ENCODE data around the gene LPIN3. TPM values are rescaled to one million over a fixed set of nuclear protein-coding genes. Genes with fewer than 3 reads are reported as not detected.

LPIN3 gene
- total and polyA plus RNA-seq, 2 donors, result 1.6 to 11.0 TPM

DNA sequence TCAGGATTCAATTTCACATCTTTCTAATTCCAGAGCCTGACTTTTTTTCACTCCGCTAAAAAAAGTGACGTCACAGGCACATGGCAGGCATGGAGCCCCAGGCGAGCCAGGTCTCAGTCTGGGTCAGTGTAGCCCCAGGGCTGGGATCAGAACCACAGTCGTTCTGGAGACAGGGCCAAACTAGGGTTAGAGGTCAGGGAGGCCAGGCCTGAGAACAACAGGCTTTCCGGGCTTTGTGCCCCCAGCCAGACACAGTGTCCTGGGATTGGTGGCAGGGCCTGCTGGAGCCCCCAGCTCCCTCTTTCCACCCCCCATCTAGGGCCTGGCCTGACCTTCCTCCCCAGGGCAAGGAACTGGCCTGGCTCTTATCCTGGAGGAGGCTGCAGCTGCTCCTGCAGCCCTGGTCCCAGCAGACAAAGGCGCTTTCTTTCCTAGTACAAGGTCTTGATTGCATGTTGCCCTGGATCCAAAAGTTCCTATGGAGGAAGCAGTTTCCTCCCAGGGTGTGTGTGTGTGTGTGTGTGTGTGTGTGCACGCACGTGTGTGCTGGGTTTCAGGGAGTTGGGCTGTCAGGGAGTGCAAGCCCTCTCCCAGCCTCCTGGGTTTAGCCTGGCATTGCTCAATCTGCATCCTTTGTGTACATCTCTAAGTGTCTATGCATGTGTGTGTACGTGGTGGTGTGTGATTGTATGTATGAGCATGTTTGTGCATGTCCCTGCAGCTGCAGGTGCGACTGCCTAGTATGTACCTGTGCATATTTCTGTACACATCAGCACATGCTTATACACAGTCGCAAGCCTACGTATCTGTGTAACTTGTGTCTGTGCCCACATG lies 52.5 kb downstream of the LPIN3 start:
- no peak for DNase-seq (ENCODE audit: low read depth in 6 of 9, low spot score in 9 of 9)
- Histone ChIP-seq H3K27me3 (ENCODE audit: control insufficient read depth in 2 of 2, insufficient read depth in 1 of 2, low read length in 1 of 2) (no peaks in the 10 kb centered on the region), H3K4me3 (ENCODE audit: low read length in 2 of 2) (no peak overlapping the region), H3K4me1 (ENCODE audit: control insufficient read depth in 2 of 2, insufficient read depth in 2 of 2, low read length in 2 of 2) (no peaks in the 10 kb centered on the region), H3K36me3 (ENCODE audit: control insufficient read depth in 2 of 2, insufficient read depth in 2 of 2, low read length in 1 of 2) (no peaks in the 10 kb centered on the region), H3K27ac (ENCODE audit: low read depth in 1 of 2, low read length in 1 of 2) (no peak overlapping the region), H3K9me3 (ENCODE audit: control insufficient read depth in 2 of 2, insufficient read depth in 1 of 2, low read length in 1 of 2) (no peaks in the 10 kb centered on the region)
- 92% methylated on average over 12 of the region's 12 CpGs for WGBS

DNA sequence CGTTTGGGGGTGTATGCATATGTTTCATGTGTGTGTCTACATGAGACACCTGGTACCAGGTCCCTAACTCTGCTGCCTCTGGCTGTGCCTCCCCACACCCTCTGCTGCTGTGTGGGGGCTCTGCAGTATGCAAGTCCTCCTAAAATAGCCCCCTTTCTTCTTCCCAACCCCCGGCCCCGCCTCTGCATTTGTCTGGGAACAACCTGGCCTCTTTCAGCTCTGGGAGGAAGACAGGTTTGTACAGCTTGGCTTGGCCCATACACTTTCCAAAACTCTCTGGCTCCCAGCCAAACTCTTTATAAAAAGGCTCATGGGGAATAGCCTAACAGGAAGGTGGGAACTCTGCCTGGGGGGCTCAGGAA lies 53.1 kb downstream of the LPIN3 start:
- no peaks in the 10 kb centered on the region for H3K36me3 ChIP-seq (ENCODE audit: control insufficient read depth in 2 of 2, insufficient read depth in 2 of 2, low read length in 1 of 2)
- H3K4me3 ChIP-seq (ENCODE audit: low read length in 2 of 2), result no peak overlapping the region
- no peak for DNase-seq (ENCODE audit: low read depth in 6 of 9, low spot score in 9 of 9)
- H3K27me3 ChIP-seq (ENCODE audit: control insufficient read depth in 2 of 2, insufficient read depth in 1 of 2, low read length in 1 of 2), result no peaks in the 10 kb centered on the region
- WGBS, result 93% methylated on average over 3 of the region's 3 CpGs
- no peaks in the 10 kb centered on the region for H3K9me3 ChIP-seq (ENCODE audit: control insufficient read depth in 2 of 2, insufficient read depth in 1 of 2, low read length in 1 of 2)
- H3K27ac ChIP-seq (ENCODE audit: low read depth in 1 of 2, low read length in 1 of 2), result no peak overlapping the region
- H3K4me1 ChIP-seq (ENCODE audit: control insufficient read depth in 2 of 2, insufficient read depth in 2 of 2, low read length in 2 of 2), result no peaks in the 10 kb centered on the region

GRCh38 chr20:41394081-41394480 lies 53.5 kb downstream of the LPIN3 start:
- H3K9me3 ChIP-seq (ENCODE audit: control insufficient read depth in 2 of 2, insufficient read depth in 1 of 2, low read length in 1 of 2), result no peaks in the 10 kb centered on the region
- no peaks in the 10 kb centered on the region for H3K4me1 ChIP-seq (ENCODE audit: control insufficient read depth in 2 of 2, insufficient read depth in 2 of 2, low read length in 2 of 2)
- no peaks in the 10 kb centered on the region for H3K27me3 ChIP-seq (ENCODE audit: control insufficient read depth in 2 of 2, insufficient read depth in 1 of 2, low read length in 1 of 2)
- H3K36me3 ChIP-seq (ENCODE audit: control insufficient read depth in 2 of 2, insufficient read depth in 2 of 2, low read length in 1 of 2), result no peaks in the 10 kb centered on the region
- WGBS, result 94% methylated on average over 2 of the region's 2 CpGs
- no peak overlapping the region for H3K4me3 ChIP-seq (ENCODE audit: low read length in 2 of 2)
- no peak for DNase-seq (ENCODE audit: low read depth in 6 of 9, low spot score in 9 of 9)
- no peak overlapping the region for H3K27ac ChIP-seq (ENCODE audit: low read depth in 1 of 2, low read length in 1 of 2)

DNA sequence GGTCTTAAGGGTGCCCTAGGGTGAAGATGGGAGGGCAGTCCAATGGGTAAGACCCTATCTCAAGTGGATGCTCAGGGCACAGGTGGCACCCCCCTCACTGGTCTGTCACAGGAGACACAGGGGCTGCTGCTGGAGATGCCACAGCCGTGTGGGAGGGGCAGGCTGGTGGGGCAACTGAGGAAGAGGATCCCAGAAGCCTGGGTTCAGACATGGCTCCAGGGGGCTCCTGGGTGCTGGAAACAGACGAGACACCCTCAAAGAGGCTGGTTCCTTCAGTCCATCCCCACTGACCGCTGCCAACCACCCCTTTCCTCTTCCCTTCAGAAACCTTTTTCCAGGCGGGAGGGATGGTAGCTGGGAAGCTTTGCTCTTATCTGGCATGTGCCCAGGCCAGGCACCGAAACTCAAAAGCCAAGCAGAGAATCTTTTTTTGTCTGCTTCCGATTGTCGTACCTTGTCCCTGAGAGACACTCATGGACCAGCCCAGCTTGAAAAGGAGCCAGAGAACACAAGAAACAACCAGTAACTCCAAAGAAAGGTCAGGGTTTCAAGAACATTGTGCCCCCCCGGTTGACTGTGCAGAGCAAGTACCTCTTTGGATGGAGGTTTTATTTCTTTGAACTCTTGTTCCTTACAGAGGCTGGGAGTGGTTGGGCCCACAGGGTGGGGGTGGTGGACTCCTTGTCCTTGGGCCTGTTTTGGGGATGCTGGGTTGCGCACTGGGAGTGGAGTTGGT lies 54.5 kb downstream of the LPIN3 start:
- Histone ChIP-seq H3K4me1 (ENCODE audit: control insufficient read depth in 2 of 2, insufficient read depth in 2 of 2, low read length in 2 of 2) (no peaks in the 10 kb centered on the region), H3K36me3 (ENCODE audit: control insufficient read depth in 2 of 2, insufficient read depth in 2 of 2, low read length in 1 of 2) (no peaks in the 10 kb centered on the region), H3K9me3 (ENCODE audit: control insufficient read depth in 2 of 2, insufficient read depth in 1 of 2, low read length in 1 of 2) (no peaks in the 10 kb centered on the region), H3K27ac (ENCODE audit: low read depth in 1 of 2, low read length in 1 of 2) (no peak overlapping the region), H3K27me3 (ENCODE audit: control insufficient read depth in 2 of 2, insufficient read depth in 1 of 2, low read length in 1 of 2) (no peaks in the 10 kb centered on the region), H3K4me3 (ENCODE audit: low read length in 2 of 2) (no peak overlapping the region)
- DNase-seq (ENCODE audit: low read depth in 6 of 9, low spot score in 9 of 9), result no peak
- WGBS, result 93% methylated on average over 9 of the region's 9 CpGs

GRCh38 chr20:41395667-41396664 lies 55.3 kb downstream of the LPIN3 start:
- H3K4me3 ChIP-seq (ENCODE audit: low read length in 2 of 2), result no peak overlapping the region
- no peaks in the 10 kb centered on the region for H3K4me1 ChIP-seq (ENCODE audit: control insufficient read depth in 2 of 2, insufficient read depth in 2 of 2, low read length in 2 of 2)
- no peaks in the 10 kb centered on the region for H3K9me3 ChIP-seq (ENCODE audit: control insufficient read depth in 2 of 2, insufficient read depth in 1 of 2, low read length in 1 of 2)
- no peaks in the 10 kb centered on the region for H3K36me3 ChIP-seq (ENCODE audit: control insufficient read depth in 2 of 2, insufficient read depth in 2 of 2, low read length in 1 of 2)
- no peaks in the 10 kb centered on the region for H3K27me3 ChIP-seq (ENCODE audit: control insufficient read depth in 2 of 2, insufficient read depth in 1 of 2, low read length in 1 of 2)
- 82% methylated on average over 18 of the region's 18 CpGs for WGBS
- no peak overlapping the region for H3K27ac ChIP-seq (ENCODE audit: low read depth in 1 of 2, low read length in 1 of 2)
- no peak for DNase-seq (ENCODE audit: low read depth in 6 of 9, low spot score in 9 of 9)

GRCh38 chr20:41398408-41398807 lies 57.8 kb downstream of the LPIN3 start:
- Histone ChIP-seq H3K4me1 (ENCODE audit: control insufficient read depth in 2 of 2, insufficient read depth in 2 of 2, low read length in 2 of 2) (no peaks in the 10 kb centered on the region), H3K36me3 (ENCODE audit: control insufficient read depth in 2 of 2, insufficient read depth in 2 of 2, low read length in 1 of 2) (no peaks in the 10 kb centered on the region), H3K27me3 (ENCODE audit: control insufficient read depth in 2 of 2, insufficient read depth in 1 of 2, low read length in 1 of 2) (no peaks in the 10 kb centered on the region), H3K27ac (ENCODE audit: low read depth in 1 of 2, low read length in 1 of 2) (no peak overlapping the region), H3K4me3 (ENCODE audit: low read length in 2 of 2) (no peak overlapping the region), H3K9me3 (ENCODE audit: control insufficient read depth in 2 of 2, insufficient read depth in 1 of 2, low read length in 1 of 2) (no peaks in the 10 kb centered on the region)
- WGBS, result 97% methylated on average over 2 of the region's 2 CpGs
- no peak for DNase-seq (ENCODE audit: low read depth in 6 of 9, low spot score in 9 of 9)

DNA sequence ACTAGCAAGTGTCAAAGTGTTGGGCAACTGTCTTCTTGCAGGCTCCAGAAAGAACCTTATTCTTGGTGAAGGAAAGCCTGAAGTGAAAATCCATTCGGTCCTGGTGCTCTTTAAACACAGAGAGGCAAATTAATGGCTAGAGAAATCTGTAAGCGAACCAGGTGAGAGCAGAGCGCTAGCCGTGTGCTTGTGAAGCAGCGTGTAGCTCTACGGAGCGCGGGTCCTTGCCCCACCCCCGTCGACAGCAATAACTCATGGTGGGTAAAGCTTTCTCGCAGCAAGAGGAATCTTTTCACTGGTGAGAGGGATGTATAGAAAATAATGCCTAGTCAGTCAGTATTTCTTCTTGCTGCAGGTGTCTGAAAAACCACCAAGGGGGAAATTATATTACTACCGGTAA lies 63.0 kb downstream of the LPIN3 start:
- Histone ChIP-seq H3K36me3 (ENCODE audit: control insufficient read depth in 2 of 2, insufficient read depth in 2 of 2, low read length in 1 of 2) (peaks cover 38 to 40% of the 10 kb centered on the region in 2 donors), H3K4me1 (ENCODE audit: control insufficient read depth in 2 of 2, insufficient read depth in 2 of 2, low read length in 2 of 2) (peaks cover 0 to 3% of the 10 kb centered on the region in 2 donors), H3K9me3 (ENCODE audit: control insufficient read depth in 2 of 2, insufficient read depth in 1 of 2, low read length in 1 of 2) (no peaks in the 10 kb centered on the region), H3K4me3 (ENCODE audit: low read length in 2 of 2) (no peak overlapping the region), H3K27ac (ENCODE audit: low read depth in 1 of 2, low read length in 1 of 2) (no peak overlapping the region), H3K27me3 (ENCODE audit: control insufficient read depth in 2 of 2, insufficient read depth in 1 of 2, low read length in 1 of 2) (no peaks in the 10 kb centered on the region)
- WGBS, result 89% methylated on average over 12 of the region's 12 CpGs
- no peak for DNase-seq (ENCODE audit: low read depth in 6 of 9, low spot score in 9 of 9)

DNA sequence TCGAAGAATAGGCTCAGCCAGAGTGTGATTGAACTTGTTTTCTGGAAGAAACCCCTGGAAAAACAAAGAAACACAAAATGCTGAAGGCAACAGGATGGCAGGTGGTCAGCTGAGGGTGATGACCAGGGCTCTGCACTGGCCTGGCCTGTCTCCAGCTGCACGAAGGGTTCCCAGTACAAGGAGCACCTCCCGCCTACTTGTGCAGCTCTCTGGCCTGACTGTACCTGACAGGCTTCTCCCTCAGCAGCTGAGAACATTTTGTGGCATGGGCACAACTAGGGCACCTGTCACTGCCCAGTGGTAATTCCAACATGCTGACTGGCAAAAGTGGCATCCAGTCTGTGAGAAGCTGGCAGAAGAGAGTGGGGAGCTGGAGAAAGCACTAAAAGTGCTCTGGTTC lies 64.8 kb downstream of the LPIN3 start:
- DNase-seq (ENCODE audit: low read depth in 6 of 9, low spot score in 9 of 9), result no peak
- H3K4me3 ChIP-seq (ENCODE audit: low read length in 2 of 2), result no peak overlapping the region
- no peaks in the 10 kb centered on the region for H3K27me3 ChIP-seq (ENCODE audit: control insufficient read depth in 2 of 2, insufficient read depth in 1 of 2, low read length in 1 of 2)
- no peak overlapping the region for H3K27ac ChIP-seq (ENCODE audit: low read depth in 1 of 2, low read length in 1 of 2)
- H3K4me1 ChIP-seq (ENCODE audit: control insufficient read depth in 2 of 2, insufficient read depth in 2 of 2, low read length in 2 of 2), result peaks cover 0 to 5% of the 10 kb centered on the region in 2 donors
- WGBS, result 98% methylated on average over 3 of the region's 3 CpGs
- H3K36me3 ChIP-seq (ENCODE audit: control insufficient read depth in 2 of 2, insufficient read depth in 2 of 2, low read length in 1 of 2), result peaks cover 53 to 55% of the 10 kb centered on the region in 2 donors
- no peaks in the 10 kb centered on the region for H3K9me3 ChIP-seq (ENCODE audit: control insufficient read depth in 2 of 2, insufficient read depth in 1 of 2, low read length in 1 of 2)
